HCT116 (cell line): ENCODE results near the gene ADGRG1. TPM values are rescaled to one million over a fixed set of nuclear protein-coding genes. Genes with fewer than 3 reads are reported as not detected.

Source experiments
- ATAC-seq: fragments of 200-7000 bp; cut with Tn5 transposase; 2 replicates; pipeline ENCODE4 v1.9.1; 2020; ENCODE audit warnings: mild to moderate bottlenecking, moderate library complexity
- BruUV-seq: library from RNA; stranded (reverse); fragments of 400-500 nt; replicated peaks from 2 replicates; lab custom pipeline; 2021; lab: Mats Ljungman, UMichigan
- CTCF ChIA-PET: fragments of 300-600 bp; sonication (Branson Sonifier 250); formaldehyde crosslinking; loops from one replicate; lab custom pipeline; 2021; ENCODE audit warnings: antibody characterized with exemption; lab: Charles Lee
- POLR2A ChIA-PET: fragments of 300-600, 350-600 bp; sonication (Branson Sonifier 250); formaldehyde crosslinking; loops from one replicate; lab custom pipeline; 2021; ENCODE audit warnings: antibody characterized with exemption; lab: Charles Lee
- RAD21 ChIA-PET, 2 experiments: fragments of 300-600 bp; sonication (Branson Sonifier 250); formaldehyde crosslinking; loops; one replicate each; lab custom pipeline; 2023; ENCODE audit warnings: low total read pairs in 2 of 2; ENCODE audit not compliant: uncharacterized antibody in 2 of 2, unreplicated experiment in 2 of 2, low non-redundant PET in 1 of 2; lab: Charles Lee
- DNase-seq: peaks from one replicate; pipeline ENCODE4 v3.0.0-alpha.2; 2010; ENCODE audit warnings: low read depth, low spot score
- H2AFZ ChIP-seq: fragments of 200-600 bp; shearing (Covaris generic), sonication (generic); 2 replicates; pipeline ENCODE4 v1.6.1; 2017; ENCODE audit warnings: low read depth, mixed run types, mixed read lengths, antibody characterized with exemption, low read length; ENCODE audit not compliant: poor library complexity, severe bottlenecking
- H3K27ac ChIP-seq: 2 replicates; pipeline ENCODE4 v1.5.1; 2012; ENCODE audit warnings: low read depth, low read length
- H3K27me3 ChIP-seq: fragments of 200-600 bp; sonication (generic); 2 replicates; pipeline ENCODE4 v1.6.1; 2016; ENCODE audit warnings: mixed run types, low read length, mixed read lengths; ENCODE audit not compliant: insufficient read depth
- H3K36me3 ChIP-seq, 2 experiments: fragments of 200-500 bp in 1 of 2; fragments of 200-600 bp in 1 of 2; sonication (Bioruptor generic) in 1 of 2; sonication (generic) in 1 of 2; 2 replicates each; pipeline versions ENCODE4 v1.5.1 to v1.6.1; 2014 to 2016; ENCODE audit warnings: low read length in 2 of 2, inconsistent platforms in 1 of 2, mixed read lengths in 1 of 2, mixed run types in 1 of 2; ENCODE audit not compliant: insufficient read depth in 2 of 2, control insufficient read depth in 1 of 2
- H3K4me1 ChIP-seq, 2 experiments: fragments of 200-600 bp in 1 of 2; sonication (generic) in 1 of 2; 2 replicates each; pipeline versions ENCODE4 v1.5.1 to v1.6.1; 2012 to 2017; ENCODE audit warnings: low read length in 2 of 2, inconsistent platforms in 1 of 2, mild to moderate bottlenecking in 1 of 2, mixed read lengths in 1 of 2, mixed run types in 1 of 2, moderate library complexity in 1 of 2; ENCODE audit not compliant: insufficient read depth in 2 of 2, control insufficient read depth in 1 of 2
- H3K4me2 ChIP-seq: fragments of 200-600 bp; sonication (generic); 2 replicates; pipeline ENCODE4 v1.6.1; 2017; ENCODE audit warnings: mixed run types, low read length, mixed read lengths
- H3K4me3 ChIP-seq, 2 experiments: fragments of 200-600 bp in 1 of 2; sonication (generic) in 1 of 2; replicated peaks in 1 of 2; 2 replicates each; pipeline ENCODE4 v1.5.1; 2011 to 2016; ENCODE audit warnings: low read length in 2 of 2, control low read depth in 1 of 2, low read depth in 1 of 2, mild to moderate bottlenecking in 1 of 2, mixed read lengths in 1 of 2, mixed run types in 1 of 2
- H3K79me2 ChIP-seq: fragments of 200-600 bp; sonication (generic); 2 replicates; pipeline ENCODE4 v1.6.1; 2017; ENCODE audit warnings: mild to moderate bottlenecking, mixed run types, low read length, moderate library complexity, mixed read lengths; ENCODE audit not compliant: insufficient read depth
- H3K9ac ChIP-seq: fragments of 200-600 bp; sonication (generic); 2 replicates; pipeline ENCODE4 v1.6.1; 2016; ENCODE audit warnings: low read length, mixed read lengths
- H3K9me2 ChIP-seq: fragments of 200-600 bp; sonication (generic), shearing (Covaris generic); 2 replicates; pipeline ENCODE4 v1.6.1; 2017; ENCODE audit warnings: mixed run types, mild to moderate bottlenecking, moderate library complexity; ENCODE audit not compliant: insufficient read depth
- H3K9me3 ChIP-seq, 2 experiments: fragments of 200-500 bp in 1 of 2; fragments of 200-600 bp in 1 of 2; sonication (Bioruptor generic) in 1 of 2; sonication (generic) in 1 of 2; 2 replicates each; pipeline ENCODE4 v1.6.1; 2014 to 2017; ENCODE audit warnings: low read length in 2 of 2, mixed read lengths in 2 of 2, inconsistent platforms in 1 of 2, low read depth in 1 of 2, mild to moderate bottlenecking in 1 of 2, mixed run types in 1 of 2, moderate library complexity in 1 of 2; ENCODE audit not compliant: control insufficient read depth in 1 of 2, insufficient read depth in 1 of 2
- H4K20me1 ChIP-seq: fragments of 200-600 bp; sonication (generic), shearing (Covaris generic); 2 replicates; pipeline ENCODE4 v1.6.1; 2017; ENCODE audit warnings: mixed run types, mild to moderate bottlenecking, moderate library complexity; ENCODE audit not compliant: insufficient read depth
- CBX3 ChIP-seq: IDR thresholded peaks from 2 replicates; pipeline ENCODE4 v1.6.1; 2012; ENCODE audit warnings: low read depth
- CEBPB ChIP-seq: IDR thresholded peaks from 2 replicates; pipeline ENCODE4 v1.6.1; 2012; ENCODE audit warnings: low read depth
- EGR1 ChIP-seq: IDR thresholded peaks from 2 replicates; pipeline ENCODE4 v1.6.1; 2012; ENCODE audit warnings: low read depth
- EZH2 ChIP-seq: fragments of 200-600 bp; sonication (generic); IDR thresholded peaks from 2 replicates; pipeline ENCODE4 v1.6.1; 2017; ENCODE audit warnings: antibody characterized with exemption, mixed run types
- EZH2phosphoT487 ChIP-seq: fragments of 200-600 bp; IDR thresholded peaks from 2 replicates; pipeline ENCODE4 v1.6.1; 2018; ENCODE audit warnings: antibody characterized with exemption, borderline replicate concordance
- FOSL1 ChIP-seq: IDR thresholded peaks from 2 replicates; pipeline ENCODE4 v1.6.1; 2012; ENCODE audit warnings: low read depth
- JUND ChIP-seq: IDR thresholded peaks from 2 replicates; pipeline ENCODE4 v1.6.1; 2012
- POLR2A ChIP-seq: IDR thresholded peaks from 2 replicates; pipeline ENCODE4 v1.7.0; 2011; ENCODE audit warnings: borderline replicate concordance; ENCODE audit not compliant: insufficient read depth, insufficient read length; ENCODE audit errors: extremely low read depth
- POLR2AphosphoS5 ChIP-seq: IDR thresholded peaks from 2 replicates; pipeline ENCODE4 v1.6.1; 2011; ENCODE audit warnings: mild to moderate bottlenecking, low read depth, low read length, moderate library complexity
- RAD21 ChIP-seq: IDR thresholded peaks from 2 replicates; pipeline ENCODE4 v1.6.1; 2012; ENCODE audit warnings: low read depth, mild to moderate bottlenecking
- SIN3A ChIP-seq: IDR thresholded peaks from 2 replicates; pipeline ENCODE4 v1.6.1; 2012; ENCODE audit warnings: low read depth
- SP1 ChIP-seq: IDR thresholded peaks from 2 replicates; pipeline ENCODE4 v1.6.1; 2012; ENCODE audit warnings: low read depth
- SRF ChIP-seq: IDR thresholded peaks from 2 replicates; pipeline ENCODE4 v1.6.1; 2012; ENCODE audit warnings: low read depth
- TCF7L2 ChIP-seq: IDR thresholded peaks from 2 replicates; pipeline ENCODE4 v1.7.0; 2011; ENCODE audit warnings: borderline replicate concordance, inconsistent platforms; ENCODE audit not compliant: insufficient read depth, insufficient read length; ENCODE audit errors: extremely low read depth
- YY1 ChIP-seq: IDR thresholded peaks from 2 replicates; pipeline ENCODE4 v1.6.1; 2011; ENCODE audit warnings: low read length, low read depth, moderate library complexity, mild to moderate bottlenecking; ENCODE audit not compliant: insufficient replicate concordance; ENCODE audit errors: extremely low read depth
- intact Hi-C: fragments of 100-400 bp; cut with micrococcal nuclease; formaldehyde crosslinking; loops from 2 replicates; pipeline ENCODE4 v1.10.0; 2022
- total RNA-seq: library from RNA; stranded (reverse); gene quantifications from one replicate; pipeline ENCODE4 v1.2.1, GENCODE V29; 2021; ENCODE audit not compliant: unreplicated experiment
- TF ChIP-seq, protein P1 (sequence below): IDR thresholded peaks from 2 replicates; pipeline ENCODE4 v1.6.1; 2011; ENCODE audit warnings: mild to moderate bottlenecking, low read length, moderate library complexity; ENCODE audit not compliant: insufficient replicate concordance; ENCODE audit errors: extremely low read depth
- TF ChIP-seq, protein P2 (sequence below): IDR thresholded peaks from 2 replicates; pipeline ENCODE4 v1.6.1; 2012

ADGRG1 gene
- total RNA-seq, 1 experiment from 2014 or later, result 36.4 TPM

DNA sequence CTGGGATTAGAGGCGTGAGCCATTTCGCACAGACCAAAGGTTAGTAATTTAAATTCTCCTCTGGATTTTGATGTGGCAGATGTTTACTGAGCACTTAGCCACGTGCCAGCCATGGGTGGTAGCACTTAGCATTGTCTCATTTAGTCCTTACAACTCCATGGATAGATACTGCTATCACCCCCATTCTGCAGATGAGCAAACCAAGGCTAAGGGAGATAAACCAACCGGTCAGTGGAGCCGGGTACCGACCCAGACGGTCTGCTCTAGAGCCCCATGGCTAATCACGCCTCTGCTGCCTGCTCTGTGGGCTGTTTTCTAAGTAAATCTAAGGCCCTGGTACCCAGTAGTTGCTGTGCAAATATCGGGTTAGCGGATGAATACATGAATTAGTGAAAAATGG lies 12.6 kb upstream of the ADGRG1 start (continued):
- no peak for TF ChIP-seq CEBPB
- TF ChIP-seq FOSL1, result no peak
- TF ChIP-seq POLR2AphosphoS5, result no peak

DNA sequence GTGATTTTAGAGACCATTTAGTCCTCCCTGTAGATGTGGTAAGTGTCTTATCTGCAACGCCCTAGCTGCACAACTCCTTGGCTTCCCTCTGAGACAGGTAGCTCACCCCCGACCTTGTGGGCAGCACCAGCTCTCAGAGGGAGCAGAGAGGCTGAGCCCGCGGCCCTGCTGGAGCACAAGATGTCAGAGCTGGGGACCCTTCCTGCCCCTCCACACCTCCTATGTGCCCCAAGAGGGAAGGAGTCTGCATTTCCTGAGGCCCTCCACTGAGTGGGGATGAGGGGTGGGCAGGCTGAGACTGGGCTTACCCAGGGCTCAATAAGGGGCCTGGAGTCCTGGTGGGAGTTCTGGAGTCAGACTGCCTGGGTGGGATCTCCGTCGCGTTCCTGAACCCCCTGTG lies 12.2 kb upstream of the ADGRG1 start:
- H2AFZ ChIP-seq, result no peak overlapping the region
- H3K27me3 ChIP-seq, result no peaks in the 10 kb centered on the region
- no TSS peak for BruUV-seq
- intact Hi-C loops, result no loop called here
- CTCF ChIA-PET, result interaction anchor here (1.0 kb wide), 1 partner anchor 25 kb away, joined by 3 read pairs; no protein-coding TSS in a partner anchor
- POLR2A ChIA-PET, result no interaction called here
- no peak for TF ChIP-seq SP1
- TF ChIP-seq, protein P1, sequence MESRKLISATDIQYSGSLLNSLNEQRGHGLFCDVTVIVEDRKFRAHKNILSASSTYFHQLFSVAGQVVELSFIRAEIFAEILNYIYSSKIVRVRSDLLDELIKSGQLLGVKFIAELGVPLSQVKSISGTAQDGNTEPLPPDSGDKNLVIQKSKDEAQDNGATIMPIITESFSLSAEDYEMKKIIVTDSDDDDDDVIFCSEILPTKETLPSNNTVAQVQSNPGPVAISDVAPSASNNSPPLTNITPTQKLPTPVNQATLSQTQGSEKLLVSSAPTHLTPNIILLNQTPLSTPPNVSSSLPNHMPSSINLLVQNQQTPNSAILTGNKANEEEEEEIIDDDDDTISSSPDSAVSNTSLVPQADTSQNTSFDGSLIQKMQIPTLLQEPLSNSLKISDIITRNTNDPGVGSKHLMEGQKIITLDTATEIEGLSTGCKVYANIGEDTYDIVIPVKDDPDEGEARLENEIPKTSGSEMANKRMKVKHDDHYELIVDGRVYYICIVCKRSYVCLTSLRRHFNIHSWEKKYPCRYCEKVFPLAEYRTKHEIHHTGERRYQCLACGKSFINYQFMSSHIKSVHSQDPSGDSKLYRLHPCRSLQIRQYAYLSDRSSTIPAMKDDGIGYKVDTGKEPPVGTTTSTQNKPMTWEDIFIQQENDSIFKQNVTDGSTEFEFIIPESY, result no peak
- no peak for TF ChIP-seq FOSL1
- no peak for TF ChIP-seq POLR2AphosphoS5
- no peak for TF ChIP-seq JUND
- no peak for TF ChIP-seq CBX3
- no peak overlapping the region for H3K27ac ChIP-seq
- no peaks in the 10 kb centered on the region for H3K36me3 ChIP-seq
- ATAC-seq (no peak), DNase-seq (no peak)
- H3K79me2 ChIP-seq, result no peaks in the 10 kb centered on the region
- H4K20me1 ChIP-seq, result no peaks in the 10 kb centered on the region
- H3K4me2 ChIP-seq, result no peak overlapping the region
- H3K4me3 ChIP-seq, result no peak overlapping the region
- RAD21 ChIA-PET, result no interaction called here
- H3K9me3 ChIP-seq, result no peaks in the 10 kb centered on the region
- H3K4me1 ChIP-seq, result peaks cover 19 to 25% of the 10 kb centered on the region in 2 experiments
- H3K9me2 ChIP-seq, result no peaks in the 10 kb centered on the region
- no peak overlapping the region for H3K9ac ChIP-seq

DNA sequence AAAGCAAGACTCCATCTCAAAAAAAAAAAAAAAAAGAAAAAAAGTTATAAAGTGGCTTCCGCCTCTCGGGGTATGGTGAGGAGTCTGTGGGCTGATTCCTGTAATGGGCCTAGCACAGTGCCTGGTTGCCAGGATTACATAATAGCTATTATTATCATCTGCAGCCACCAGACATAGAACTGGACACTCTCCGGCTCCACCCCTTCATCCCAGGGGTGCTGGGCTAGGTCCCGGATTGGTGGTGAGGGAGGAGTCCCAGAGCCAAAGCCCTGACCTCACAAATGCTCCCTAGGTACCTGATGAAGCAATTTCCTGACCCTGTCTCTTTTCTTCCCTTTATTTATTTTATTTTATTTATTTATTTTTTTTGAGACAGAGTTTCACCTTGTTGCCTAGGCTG lies 11.6 kb upstream of the ADGRG1 start:
- no peak overlapping the region for H2AFZ ChIP-seq
- no peaks in the 10 kb centered on the region for H3K9me2 ChIP-seq
- no peaks in the 10 kb centered on the region for H3K79me2 ChIP-seq
- CTCF ChIA-PET, result interaction anchor here (1.0 kb wide), 1 partner anchor 26 kb away, joined by 3 read pairs; no protein-coding TSS in a partner anchor
- POLR2A ChIA-PET, result no interaction called here
- no peak overlapping the region for H3K4me3 ChIP-seq
- RAD21 ChIA-PET, result no interaction called here
- no peak for DNase-seq
- peaks cover 26 to 32% of the 10 kb centered on the region in 2 experiments for H3K4me1 ChIP-seq
- no peak overlapping the region for H3K4me2 ChIP-seq
- H3K27ac ChIP-seq, result no peak overlapping the region
- intact Hi-C loops, result no loop called here
- H3K9me3 ChIP-seq, result no peaks in the 10 kb centered on the region
- BruUV-seq, result no TSS peak
- ATAC-seq, result no peak
- TF ChIP-seq JUND, result no peak
- no peak for TF ChIP-seq SIN3A
- no peak for TF ChIP-seq EGR1
- no peak for TF ChIP-seq POLR2A
- no peak for TF ChIP-seq EZH2
- TF ChIP-seq TCF7L2, result no peak
- TF ChIP-seq POLR2AphosphoS5, result no peak
- TF ChIP-seq SP1, result no peak
- no peak for TF ChIP-seq YY1
- no peak for TF ChIP-seq RAD21
- no peak for TF ChIP-seq SRF
- no peak for TF ChIP-seq EZH2phosphoT487
- no peak for TF ChIP-seq CEBPB
- TF ChIP-seq, protein P2, sequence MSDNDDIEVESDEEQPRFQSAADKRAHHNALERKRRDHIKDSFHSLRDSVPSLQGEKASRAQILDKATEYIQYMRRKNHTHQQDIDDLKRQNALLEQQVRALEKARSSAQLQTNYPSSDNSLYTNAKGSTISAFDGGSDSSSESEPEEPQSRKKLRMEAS, result no peak
- H4K20me1 ChIP-seq, result no peaks in the 10 kb centered on the region
- H3K36me3 ChIP-seq, result no peaks in the 10 kb centered on the region
- no peaks in the 10 kb centered on the region for H3K27me3 ChIP-seq
- H3K9ac ChIP-seq, result no peak overlapping the region
